Measurements from ENCODE around the gene EIF2B2. TPM values are rescaled to one million over a fixed set of nuclear protein-coding genes. Genes with fewer than 3 reads are reported as not detected.

EIF2B2 gene
- total and polyA plus RNA-seq, 2 donors, result 16.0 to 44.8 TPM

DNA sequence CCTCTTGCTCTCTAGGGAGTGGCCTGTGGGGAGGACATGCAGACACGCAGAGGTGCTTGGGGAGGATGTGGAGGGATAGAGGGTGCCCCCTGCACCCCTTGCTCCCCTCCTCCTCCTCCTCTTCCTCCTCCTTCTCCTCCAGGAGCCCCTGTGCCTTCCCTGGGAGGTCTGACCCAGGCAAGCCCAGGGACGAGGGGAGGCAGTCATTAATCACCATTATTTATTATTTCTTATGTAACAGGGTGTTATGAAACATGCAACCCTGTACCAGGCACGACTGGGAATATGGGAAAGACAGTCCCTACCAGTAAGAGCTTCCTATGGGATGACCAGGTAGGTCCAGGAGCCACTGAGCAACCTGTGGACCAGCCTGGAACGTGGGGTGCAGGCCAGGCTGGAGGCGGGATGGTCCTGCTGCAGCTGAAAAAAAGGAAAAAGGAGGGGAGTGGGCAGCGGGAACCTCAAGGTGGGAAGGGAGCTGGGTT is 24.8 kb upstream of the EIF2B2 start:
- Histone ChIP-seq H3K27ac (ENCODE audit: low read depth) (no peak overlapping the region), H3K4me1 (ENCODE audit: insufficient read depth) (no peaks in the 10 kb centered on the region), H3K4me3 (ENCODE audit: low read depth, low read length) (no peak overlapping the region), H3K36me3 (ENCODE audit: insufficient read depth) (no peaks in the 10 kb centered on the region)
- 67% methylated on average over 6 of the region's 6 CpGs for WGBS
- no peak for DNase-seq (ENCODE audit: extremely low spot score)

DNA sequence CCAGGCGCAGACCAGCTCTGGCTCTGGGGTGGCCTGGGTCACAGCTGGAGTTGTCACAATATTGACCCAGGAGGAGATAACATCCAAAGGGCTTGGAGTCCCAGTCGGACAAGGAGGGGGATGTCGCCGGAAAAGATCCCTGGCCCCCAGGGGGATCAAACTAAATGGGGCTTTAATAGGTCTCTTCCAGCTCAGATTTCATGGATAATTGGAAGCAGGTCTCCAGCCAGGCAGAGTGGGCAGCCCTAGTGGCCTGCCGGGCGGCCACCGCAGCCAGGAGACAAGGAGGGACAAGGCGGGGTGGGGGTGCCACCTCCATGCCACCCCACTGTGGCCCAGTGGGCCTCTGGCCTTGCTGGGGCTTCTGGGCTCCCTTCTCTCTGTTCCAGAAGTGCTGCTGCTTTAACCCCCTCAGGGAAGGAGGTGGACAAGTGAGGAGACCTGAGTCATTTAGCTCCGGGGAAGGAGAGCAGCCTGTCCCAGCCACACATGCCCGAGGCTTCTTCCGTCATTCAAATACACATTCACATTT is 24.2 kb upstream of the EIF2B2 start:
- Histone ChIP-seq H3K27ac (ENCODE audit: low read depth) (no peak overlapping the region), H3K36me3 (ENCODE audit: insufficient read depth) (no peaks in the 10 kb centered on the region), H3K4me1 (ENCODE audit: insufficient read depth) (no peaks in the 10 kb centered on the region), H3K4me3 (ENCODE audit: low read depth, low read length) (no peak overlapping the region)
- no peak for DNase-seq (ENCODE audit: extremely low spot score)
- 82% methylated on average over 11 of the region's 11 CpGs for WGBS

DNA sequence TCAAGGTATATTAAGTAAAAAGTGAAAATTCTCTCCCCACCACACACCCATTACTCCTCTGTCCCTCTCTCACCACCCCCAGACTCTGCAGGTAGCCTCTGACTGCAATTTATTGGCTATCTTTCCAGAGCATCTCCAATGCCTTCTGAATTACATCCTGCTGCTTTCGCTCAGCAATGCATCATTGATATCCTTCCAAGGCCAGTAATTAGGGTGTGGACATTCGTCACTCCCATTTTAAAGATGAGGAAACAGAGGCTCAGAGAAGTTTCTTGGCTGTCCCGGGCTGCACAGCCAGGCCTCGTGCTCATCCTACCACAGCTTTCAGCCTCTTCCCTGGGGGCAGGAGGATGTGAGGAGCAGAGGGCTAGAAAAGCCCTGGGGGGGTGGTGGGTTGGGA is 23.7 kb upstream of the EIF2B2 start:
- no peaks in the 10 kb centered on the region for H3K36me3 ChIP-seq (ENCODE audit: insufficient read depth)
- 78% methylated on average over 4 of the region's 4 CpGs for WGBS
- H3K4me1 ChIP-seq (ENCODE audit: insufficient read depth), result no peaks in the 10 kb centered on the region
- no peak for DNase-seq (ENCODE audit: extremely low spot score)
- no peak overlapping the region for H3K27ac ChIP-seq (ENCODE audit: low read depth)
- H3K4me3 ChIP-seq (ENCODE audit: low read depth, low read length), result no peak overlapping the region

DNA sequence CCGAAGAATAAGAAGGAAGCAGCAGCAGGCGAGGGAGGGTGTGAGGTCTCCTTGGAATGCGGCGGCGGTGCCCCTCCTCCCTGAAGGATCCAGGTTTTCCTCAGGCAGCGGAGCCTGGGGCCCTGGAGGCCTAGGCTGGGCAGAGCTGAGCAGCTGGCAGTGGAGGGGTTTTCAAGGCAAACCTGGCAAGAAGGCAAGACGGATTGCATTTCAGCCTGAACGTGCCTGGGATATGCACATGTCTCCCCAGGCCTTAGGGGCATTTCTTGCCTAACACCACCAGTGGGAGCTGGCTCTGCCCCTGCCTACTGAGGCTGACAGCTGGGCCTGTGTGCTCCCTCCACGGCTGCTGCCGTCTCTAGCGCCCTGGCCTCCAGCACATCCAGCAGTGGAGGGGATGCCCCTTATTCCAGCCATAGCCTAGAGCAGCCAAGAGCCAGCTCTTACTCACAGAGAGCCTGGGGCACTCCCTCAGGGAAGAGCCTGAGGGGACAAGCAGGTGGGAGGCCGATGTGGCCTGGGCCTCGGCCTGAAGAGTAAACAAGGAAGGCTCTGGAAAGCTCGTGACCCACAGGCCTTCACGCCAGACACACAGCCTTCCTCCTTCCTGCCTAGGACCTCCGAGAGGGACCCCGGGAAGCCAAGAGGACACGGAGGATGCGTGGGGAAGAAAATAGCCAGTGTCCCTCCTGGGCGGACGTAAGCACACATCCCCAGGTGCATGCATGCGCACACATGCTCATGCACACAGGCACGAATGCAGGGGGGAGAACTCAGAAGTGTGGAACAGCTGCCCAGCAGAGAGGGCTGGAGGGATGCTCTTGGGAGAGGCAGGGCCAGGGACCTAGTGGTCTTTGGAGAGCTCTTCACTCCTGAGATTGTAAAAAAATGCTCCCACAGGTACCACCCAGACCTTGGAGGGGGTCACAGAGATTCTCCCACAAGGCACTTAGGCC is 23.0 kb upstream of the EIF2B2 start:
- DNase-seq (ENCODE audit: extremely low spot score), result no peak
- 71% methylated on average over 23 of the region's 23 CpGs for WGBS
- Histone ChIP-seq H3K27ac (ENCODE audit: low read depth) (no peak overlapping the region), H3K4me3 (ENCODE audit: low read depth, low read length) (no peak overlapping the region), H3K4me1 (ENCODE audit: insufficient read depth) (no peaks in the 10 kb centered on the region), H3K36me3 (ENCODE audit: insufficient read depth) (no peaks in the 10 kb centered on the region)

DNA sequence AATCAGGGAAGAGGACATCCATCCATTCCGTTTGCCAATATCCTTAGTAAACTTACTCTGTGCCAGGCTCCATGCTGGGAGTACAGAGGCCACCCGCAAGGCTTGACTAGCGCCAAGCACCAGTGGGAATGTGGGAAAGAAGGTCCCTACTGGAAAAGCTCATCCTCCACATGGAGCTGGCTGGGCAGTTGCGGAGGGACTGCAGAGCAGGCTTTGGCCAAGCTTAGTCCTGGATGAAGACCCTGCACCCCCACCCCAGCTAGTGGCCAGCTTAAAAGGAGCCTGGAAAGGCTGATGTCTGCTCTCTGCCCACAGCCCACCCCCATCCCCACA is 22.4 kb upstream of the EIF2B2 start:
- H3K27ac ChIP-seq (ENCODE audit: low read depth), result no peak overlapping the region
- H3K4me1 ChIP-seq (ENCODE audit: insufficient read depth), result no peaks in the 10 kb centered on the region
- no peak for DNase-seq (ENCODE audit: extremely low spot score)
- H3K36me3 ChIP-seq (ENCODE audit: insufficient read depth), result no peaks in the 10 kb centered on the region
- H3K4me3 ChIP-seq (ENCODE audit: low read depth, low read length), result no peak overlapping the region
- WGBS, result 91% methylated on average over 4 of the region's 4 CpGs

DNA sequence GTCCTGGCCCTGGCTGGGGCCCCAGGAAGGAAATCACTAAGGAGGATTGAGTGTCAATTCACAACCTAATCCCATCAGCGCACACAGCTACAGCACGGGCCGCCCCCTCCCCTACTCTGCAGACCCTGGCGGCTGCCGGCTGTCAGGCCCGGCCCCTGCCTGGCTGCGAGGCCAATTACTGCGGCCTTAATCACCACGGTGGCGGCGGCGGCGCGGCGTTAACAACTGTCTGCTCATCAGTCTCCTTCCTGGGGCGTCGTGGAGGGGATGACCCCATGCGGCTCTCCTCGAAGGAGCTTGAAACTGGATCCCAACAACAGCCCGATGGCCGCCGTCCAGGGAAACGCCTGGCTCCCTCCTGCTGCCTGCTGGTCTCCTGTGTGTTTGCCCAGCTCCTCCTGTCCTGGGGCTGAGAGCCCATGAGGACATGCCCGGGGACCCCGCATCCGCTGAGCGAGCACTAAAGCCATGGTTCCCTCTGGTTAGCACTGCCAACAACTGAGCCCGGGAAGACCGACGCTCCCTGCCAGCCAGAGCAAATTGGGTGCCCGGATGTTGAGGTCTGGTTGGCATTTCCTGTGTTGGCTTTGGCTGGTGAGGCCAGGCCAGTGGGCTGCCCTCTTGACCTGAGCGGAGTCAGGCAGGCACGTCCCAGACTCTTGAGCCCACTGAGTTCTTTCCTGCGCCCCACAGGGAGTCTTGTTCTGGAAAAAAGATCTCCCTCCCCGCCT is 21.8 kb upstream of the EIF2B2 start:
- no peak for DNase-seq (ENCODE audit: extremely low spot score)
- Histone ChIP-seq H3K4me3 (ENCODE audit: low read depth, low read length) (no peak overlapping the region), H3K27ac (ENCODE audit: low read depth) (no peak overlapping the region), H3K4me1 (ENCODE audit: insufficient read depth) (no peaks in the 10 kb centered on the region), H3K36me3 (ENCODE audit: insufficient read depth) (no peaks in the 10 kb centered on the region)
- WGBS, result 46% methylated on average over 35 of the region's 35 CpGs

DNA sequence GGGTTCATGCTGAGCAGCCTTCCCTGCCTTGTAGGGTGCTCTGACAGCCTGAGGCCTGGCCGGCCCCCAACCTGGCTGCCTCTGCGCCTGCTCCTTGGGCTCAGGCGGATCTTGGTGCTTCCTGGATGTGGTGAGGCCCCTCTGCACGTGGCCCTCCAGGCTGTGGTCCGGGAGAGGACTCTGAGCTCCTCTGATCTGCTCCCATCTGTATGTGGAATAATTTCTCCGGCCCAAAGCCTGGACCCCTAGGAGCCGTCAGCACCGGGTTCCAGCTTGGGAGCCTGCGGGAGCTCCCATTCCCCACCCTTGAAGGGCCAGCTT is 21.3 kb upstream of the EIF2B2 start:
- no peak for DNase-seq (ENCODE audit: extremely low spot score)
- Histone ChIP-seq H3K4me3 (ENCODE audit: low read depth, low read length) (no peak overlapping the region), H3K36me3 (ENCODE audit: insufficient read depth) (no peaks in the 10 kb centered on the region), H3K4me1 (ENCODE audit: insufficient read depth) (no peaks in the 10 kb centered on the region), H3K27ac (ENCODE audit: low read depth) (no peak overlapping the region)
- whole genome bisulfite sequencing, result 88% methylated on average over 9 of the region's 9 CpGs

DNA sequence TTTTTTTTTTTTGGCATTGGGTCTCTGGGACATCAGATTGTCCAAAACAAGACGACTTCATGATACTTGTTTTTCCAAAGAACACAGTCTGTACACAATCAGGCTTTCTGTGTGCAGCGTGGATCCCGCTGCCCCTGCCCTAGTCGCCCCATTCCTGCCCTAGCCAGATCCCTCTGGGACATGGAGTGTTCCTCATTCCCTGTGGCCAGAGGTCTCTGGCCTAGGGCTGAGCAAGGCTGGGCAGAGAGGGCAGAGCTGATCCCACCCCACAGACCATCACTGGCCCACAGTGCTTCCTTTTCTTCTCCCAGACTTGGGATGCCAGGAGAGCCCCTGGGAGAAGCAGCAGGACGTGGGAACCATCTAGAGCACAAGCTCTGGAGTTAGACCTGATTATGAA is 20.9 kb upstream of the EIF2B2 start:
- Histone ChIP-seq H3K27ac (ENCODE audit: low read depth) (no peak overlapping the region), H3K4me3 (ENCODE audit: low read depth, low read length) (no peak overlapping the region), H3K4me1 (ENCODE audit: insufficient read depth) (no peaks in the 10 kb centered on the region), H3K36me3 (ENCODE audit: insufficient read depth) (no peaks in the 10 kb centered on the region)
- 87% methylated on average over 5 of the region's 5 CpGs for WGBS
- DNase-seq (ENCODE audit: extremely low spot score), result no peak

DNA sequence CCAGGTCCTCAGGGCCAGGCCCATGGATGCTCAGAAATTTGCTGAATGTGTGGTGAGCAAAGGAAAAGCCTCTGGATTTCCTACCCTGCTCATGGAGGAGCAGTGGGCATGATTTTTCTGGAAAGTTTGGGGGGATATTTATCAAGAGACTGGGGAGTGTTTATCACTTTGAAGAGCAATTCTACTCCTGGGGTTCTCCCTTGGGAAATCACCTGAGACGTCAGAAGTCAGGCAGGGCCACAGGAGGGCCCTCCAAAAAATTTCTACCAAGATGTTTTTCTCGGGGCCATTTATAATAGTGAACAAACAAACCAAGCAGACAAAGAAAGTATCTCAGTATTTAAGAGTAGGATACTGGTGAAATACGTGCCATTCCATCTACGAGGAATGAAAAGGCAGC is 20.1 kb upstream of the EIF2B2 start:
- H3K4me1 ChIP-seq (ENCODE audit: insufficient read depth), result no peaks in the 10 kb centered on the region
- no peaks in the 10 kb centered on the region for H3K36me3 ChIP-seq (ENCODE audit: insufficient read depth)
- no peak overlapping the region for H3K27ac ChIP-seq (ENCODE audit: low read depth)
- no peak overlapping the region for H3K4me3 ChIP-seq (ENCODE audit: low read depth, low read length)
- no peak for DNase-seq (ENCODE audit: extremely low spot score)
- WGBS, result 91% methylated on average over 4 of the region's 4 CpGs

DNA sequence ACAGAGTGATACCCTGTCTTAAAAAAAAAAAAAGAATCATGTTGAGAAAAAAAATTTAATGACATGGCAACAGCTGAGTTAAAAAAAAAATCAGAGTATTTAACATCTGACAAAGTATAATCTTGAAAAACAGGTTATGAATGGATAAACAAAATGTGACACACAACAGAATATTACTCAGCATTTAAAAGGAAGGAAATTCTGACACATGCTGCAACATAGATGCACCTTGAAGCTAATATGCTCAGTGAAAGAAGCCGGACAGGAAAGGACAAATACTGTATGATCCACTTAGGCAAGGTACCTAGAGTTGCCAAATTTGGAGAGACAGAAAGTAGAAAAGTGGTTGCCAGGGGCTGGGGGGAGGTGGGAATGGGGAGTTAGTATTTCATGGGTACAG is 19.4 kb upstream of the EIF2B2 start:
- H3K36me3 ChIP-seq (ENCODE audit: insufficient read depth), result no peaks in the 10 kb centered on the region
- H3K4me3 ChIP-seq (ENCODE audit: low read depth, low read length), result no peak overlapping the region
- DNase-seq (ENCODE audit: extremely low spot score), result no peak
- 85% methylated on average over 1 of the region's 1 CpG for WGBS
- H3K27ac ChIP-seq (ENCODE audit: low read depth), result no peak overlapping the region
- H3K4me1 ChIP-seq (ENCODE audit: insufficient read depth), result no peaks in the 10 kb centered on the region

DNA sequence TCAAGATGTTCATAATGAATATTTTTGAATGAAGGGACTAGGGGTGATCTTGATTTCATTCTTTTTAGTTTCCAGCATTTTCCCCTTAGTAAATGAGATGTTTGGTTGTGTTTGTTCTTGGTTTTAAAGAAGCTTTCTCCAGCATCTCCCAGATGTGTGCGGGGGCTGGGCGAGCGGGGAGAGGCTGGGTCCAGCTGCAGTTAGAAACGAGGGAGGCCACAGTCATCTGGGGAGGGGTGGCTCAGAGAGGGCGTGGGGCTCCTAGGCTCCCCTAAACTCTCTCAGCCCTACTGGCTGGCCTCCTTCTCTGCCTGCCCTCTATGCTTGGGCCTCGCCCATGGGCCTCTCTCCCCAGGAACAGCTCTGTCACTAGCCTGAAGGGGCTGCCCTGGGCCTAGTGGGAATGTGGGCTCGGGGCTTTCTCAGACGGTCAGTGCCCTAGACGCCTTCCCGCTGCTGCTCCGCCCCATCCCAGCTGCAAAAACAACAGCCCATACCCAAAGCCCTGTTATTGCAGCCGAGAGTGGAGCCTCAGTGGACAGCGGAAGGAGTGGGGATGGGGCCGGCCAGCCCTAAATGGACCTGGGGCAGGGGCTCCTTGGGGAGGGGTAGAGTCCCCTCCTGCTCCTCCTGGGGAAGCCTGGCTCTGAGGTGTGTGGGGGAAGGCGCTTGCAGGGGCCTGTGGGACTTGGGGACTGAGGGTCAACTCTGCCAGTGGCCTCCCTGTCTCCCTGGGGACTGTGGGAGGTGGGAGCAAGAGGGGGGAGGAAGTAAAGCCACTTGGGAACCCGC is 18.3 kb upstream of the EIF2B2 start:
- Histone ChIP-seq H3K27ac (ENCODE audit: low read depth) (no peak overlapping the region), H3K4me3 (ENCODE audit: low read depth, low read length) (no peak overlapping the region), H3K36me3 (ENCODE audit: insufficient read depth) (no peaks in the 10 kb centered on the region), H3K4me1 (ENCODE audit: insufficient read depth) (no peaks in the 10 kb centered on the region)
- DNase-seq (ENCODE audit: extremely low spot score), result no peak
- 74% methylated on average over 16 of the region's 16 CpGs for WGBS

DNA sequence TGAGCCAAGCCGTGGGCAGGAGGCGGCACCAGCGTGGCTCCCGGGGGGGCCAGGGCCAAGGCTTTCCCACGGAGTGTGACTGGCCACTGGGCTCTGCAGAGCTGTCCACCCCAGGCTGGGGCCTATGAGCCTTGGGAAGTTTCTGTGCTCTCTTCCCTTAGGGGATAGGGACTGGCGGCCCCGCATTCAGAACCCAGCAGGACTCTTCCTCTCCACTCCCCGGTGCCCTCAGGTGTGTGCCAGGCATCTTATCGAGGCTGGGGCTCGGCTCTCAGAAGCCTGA is 17.8 kb upstream of the EIF2B2 start:
- H3K27ac ChIP-seq (ENCODE audit: low read depth), result no peak overlapping the region
- no peaks in the 10 kb centered on the region for H3K36me3 ChIP-seq (ENCODE audit: insufficient read depth)
- no peak for DNase-seq (ENCODE audit: extremely low spot score)
- no peaks in the 10 kb centered on the region for H3K4me1 ChIP-seq (ENCODE audit: insufficient read depth)
- no peak overlapping the region for H3K4me3 ChIP-seq (ENCODE audit: low read depth, low read length)
- WGBS, result 79% methylated on average over 10 of the region's 10 CpGs

DNA sequence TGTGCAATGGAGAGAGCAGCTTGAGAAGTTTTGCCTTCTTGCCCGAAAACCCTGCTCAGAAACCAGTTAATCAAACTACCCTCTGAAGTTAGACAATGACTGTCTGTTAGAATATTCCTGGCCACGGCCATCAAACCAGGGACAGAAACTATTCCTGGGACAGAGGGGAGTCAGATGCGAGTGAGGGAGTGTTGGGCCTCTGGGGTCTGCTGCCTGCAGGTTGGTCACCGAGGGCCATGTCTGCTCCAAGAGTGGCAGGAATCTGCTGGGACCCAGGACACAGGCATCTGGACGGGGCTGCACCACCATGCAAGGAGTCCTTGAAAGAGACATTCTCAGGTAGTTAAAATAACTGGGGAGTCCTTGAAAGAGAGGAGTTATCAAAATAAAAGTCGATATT is 16.9 kb upstream of the EIF2B2 start:
- Histone ChIP-seq H3K4me1 (ENCODE audit: insufficient read depth) (no peaks in the 10 kb centered on the region), H3K27ac (ENCODE audit: low read depth) (no peak overlapping the region), H3K36me3 (ENCODE audit: insufficient read depth) (no peaks in the 10 kb centered on the region), H3K4me3 (ENCODE audit: low read depth, low read length) (no peak overlapping the region)
- 92% methylated on average over 6 of the region's 6 CpGs for WGBS
- no peak for DNase-seq (ENCODE audit: extremely low spot score)

Measured in urinary bladder (tissue), 4 donors.